HL-60 (cell line): ENCODE data around the gene FOXP1.

Experiments used
- DNase-seq, 2 experiments: peaks; one replicate each; pipeline ENCODE4 v3.0.0-alpha.2; 2010 to 2020; ENCODE audit warnings: low read depth in 1 of 2, low spot score in 1 of 2
- H3K27ac ChIP-seq: fragments of 250-450 bp; sonication (Bioruptor Pico); replicated peaks from 2 replicates; pipeline ENCODE4 v1.5.1; 2020; ENCODE audit warnings: mild to moderate bottlenecking, moderate library complexity
- H3K27me3 ChIP-seq: fragments of 250-450 bp; sonication (Bioruptor Pico); 2 replicates; pipeline ENCODE4 v1.5.1; 2021; ENCODE audit warnings: mild to moderate bottlenecking, moderate library complexity; ENCODE audit not compliant: insufficient read depth, poor library complexity, severe bottlenecking
- H3K4me3 ChIP-seq: replicated peaks from 2 replicates; pipeline ENCODE4 v1.5.1; 2011; ENCODE audit warnings: mild to moderate bottlenecking, control low read depth, low read length; ENCODE audit not compliant: insufficient read depth
- CTCF ChIP-seq: IDR thresholded peaks from one replicate; pipeline ENCODE4 v1.5.1; 2011; ENCODE audit warnings: low read length, control low read depth, inconsistent platforms; ENCODE audit not compliant: insufficient read depth
- GABPA ChIP-seq: IDR thresholded peaks from 2 replicates; pipeline ENCODE4 v1.6.1; 2012; ENCODE audit warnings: low read depth
- POLR2AphosphoS5 ChIP-seq: IDR thresholded peaks from 2 replicates; pipeline ENCODE4 v1.6.1; 2012; ENCODE audit warnings: low read depth
- REST ChIP-seq: IDR thresholded peaks from 2 replicates; pipeline ENCODE4 v1.6.1; 2012; ENCODE audit warnings: low read depth; ENCODE audit not compliant: insufficient replicate concordance
- SPI1 ChIP-seq: IDR thresholded peaks from 2 replicates; pipeline ENCODE4 v1.6.1; 2012; ENCODE audit warnings: low read depth, mild to moderate bottlenecking, borderline replicate concordance

Gene FOXP1

GRCh38 chr3:71346061-71346460 is 237.5 kb downstream of the FOXP1 start:
- DNase-seq: no peak
- TF ChIP-seq POLR2AphosphoS5 (no peak), GABPA (no peak), SPI1 (no peak), CTCF (no peak), REST (no peak)
- H3K27ac ChIP-seq: no peak overlapping the region
- no peaks in the 10 kb centered on the region for H3K27me3 ChIP-seq
- no peak overlapping the region for H3K4me3 ChIP-seq

GRCh38 chr3:71345429-71346040 is 238.0 kb downstream of the FOXP1 start:
- no peak for DNase-seq
- no peak overlapping the region for H3K4me3 ChIP-seq
- TF ChIP-seq SPI1 (no peak), GABPA (no peak), REST (no peak), CTCF (no peak), POLR2AphosphoS5 (no peak)

GRCh38 chr3:71341721-71342120 is 241.8 kb downstream of the FOXP1 start:
- Histone ChIP-seq H3K27ac (no peak overlapping the region), H3K4me3 (no peak overlapping the region), H3K27me3 (no peaks in the 10 kb centered on the region)
- no peak for DNase-seq
- TF ChIP-seq POLR2AphosphoS5 (no peak), REST (no peak), CTCF (no peak), SPI1 (no peak), GABPA (no peak)

More at GRCh38 chr3:71345429-71346040, 238.0 kb downstream of the FOXP1 start:
- Histone ChIP-seq H3K27ac (no peak overlapping the region), H3K27me3 (no peaks in the 10 kb centered on the region)
